Measurements from ENCODE around the gene FKBP2.
A peak's percentile ranks its signal among the peaks of the same experiment; 100 is the strongest.

FKBP2 gene

GRCh38 chr11:64204464-64204989, 36.4 kb upstream of the FKBP2 start:
- H3K27ac ChIP-seq: peak overlapping the region; percentile 74
- H3K36me3 ChIP-seq (ENCODE audit: insufficient read depth, low read length): peaks cover 60% of the 10 kb centered on the region
- peak; percentile 46 for TF ChIP-seq FOXP2 (optimal IDR thresholded peaks at IDR 0.05; ENCODE audit: control extremely low read depth, extremely low read length, insufficient read depth)
- no peak for TF ChIP-seq EZH2 (IDR thresholded peaks at IDR 0.05)
- TF ChIP-seq POLR2AphosphoS5 (IDR thresholded peaks at IDR 0.05; ENCODE audit: borderline replicate concordance, low read depth, low read length): peak; percentile 43; the same call in 1 of the 2 replicates
- DNase-seq (ENCODE audit: low read depth, low spot score): peak; percentile 87
- no peak overlapping the region for H3K4me3 ChIP-seq
- no peaks in the 10 kb centered on the region for H3K9me3 ChIP-seq (ENCODE audit: low read depth, low read length)
- H3K9ac ChIP-seq (ENCODE audit: insufficient read length): no peak overlapping the region

DNA sequence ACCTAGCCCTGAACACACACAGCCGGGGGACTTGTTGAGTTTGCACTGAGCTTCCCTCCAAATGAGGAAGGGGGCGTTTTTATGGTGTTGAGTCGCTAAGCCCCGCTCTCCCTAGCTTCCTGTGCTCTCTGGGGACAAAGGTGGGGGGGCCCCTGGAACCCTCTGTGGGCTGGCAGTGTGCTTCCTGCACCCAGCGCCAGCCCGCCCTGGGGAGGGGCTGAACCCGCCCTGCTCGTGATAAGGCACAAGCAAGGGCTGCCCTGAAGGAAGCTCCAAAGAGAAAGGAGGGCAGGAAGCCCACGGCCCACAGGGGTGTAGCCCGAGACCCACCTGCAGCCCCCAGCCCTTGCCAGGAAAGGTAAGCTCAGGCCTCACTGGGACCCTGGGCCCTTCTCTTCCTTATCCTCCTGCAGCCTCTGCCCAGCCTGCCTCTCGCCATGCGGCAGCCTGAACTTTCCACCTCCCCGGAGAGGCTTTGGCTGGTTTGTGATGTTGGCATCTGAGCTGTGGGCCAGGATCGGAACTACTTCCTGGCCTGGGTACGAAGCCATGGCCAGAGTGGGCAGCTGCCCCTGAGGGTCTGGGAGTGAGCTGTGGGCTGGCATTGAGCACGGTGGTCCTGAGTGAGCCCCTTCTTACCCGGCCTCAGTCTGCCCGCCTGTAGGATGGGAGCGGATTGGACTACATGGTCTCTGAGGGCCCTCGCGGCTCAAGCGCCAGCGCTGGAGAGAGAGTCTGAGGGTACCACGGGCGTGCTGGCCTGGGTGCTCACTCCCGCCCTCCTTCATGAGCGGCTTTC, 34.2 kb upstream of the FKBP2 start, which contains the start of gene FERMT3:
Gene FERMT3 (plus strand): TSS at position 265 of the 799 bp plus-strand sequence. CDS start 644 bp downstream, outside the sequence.
- Histone ChIP-seq H3K4me3 (no peak within 1 kb of the TSS), H3K9ac (ENCODE audit: insufficient read length) (no peak within 1 kb of the TSS), H3K36me3 (ENCODE audit: insufficient read depth, low read length) (peaks cover 38% of the 10 kb centered on the region), H3K27ac (peak within 1 kb of the TSS; percentile 60), H3K9me3 (ENCODE audit: low read depth, low read length) (no peaks in the 10 kb centered on the region)
- TF ChIP-seq POLR2AphosphoS5 (IDR thresholded peaks at IDR 0.05; ENCODE audit: borderline replicate concordance, low read depth, low read length) (0 out of 2 replicates have a peak, but pooled peaks have one; percentile 10), FOXP2 (optimal IDR thresholded peaks at IDR 0.05; ENCODE audit: control extremely low read depth, extremely low read length, insufficient read depth) (no peak)
- no peak for DNase-seq (ENCODE audit: low read depth, low spot score)

DNA sequence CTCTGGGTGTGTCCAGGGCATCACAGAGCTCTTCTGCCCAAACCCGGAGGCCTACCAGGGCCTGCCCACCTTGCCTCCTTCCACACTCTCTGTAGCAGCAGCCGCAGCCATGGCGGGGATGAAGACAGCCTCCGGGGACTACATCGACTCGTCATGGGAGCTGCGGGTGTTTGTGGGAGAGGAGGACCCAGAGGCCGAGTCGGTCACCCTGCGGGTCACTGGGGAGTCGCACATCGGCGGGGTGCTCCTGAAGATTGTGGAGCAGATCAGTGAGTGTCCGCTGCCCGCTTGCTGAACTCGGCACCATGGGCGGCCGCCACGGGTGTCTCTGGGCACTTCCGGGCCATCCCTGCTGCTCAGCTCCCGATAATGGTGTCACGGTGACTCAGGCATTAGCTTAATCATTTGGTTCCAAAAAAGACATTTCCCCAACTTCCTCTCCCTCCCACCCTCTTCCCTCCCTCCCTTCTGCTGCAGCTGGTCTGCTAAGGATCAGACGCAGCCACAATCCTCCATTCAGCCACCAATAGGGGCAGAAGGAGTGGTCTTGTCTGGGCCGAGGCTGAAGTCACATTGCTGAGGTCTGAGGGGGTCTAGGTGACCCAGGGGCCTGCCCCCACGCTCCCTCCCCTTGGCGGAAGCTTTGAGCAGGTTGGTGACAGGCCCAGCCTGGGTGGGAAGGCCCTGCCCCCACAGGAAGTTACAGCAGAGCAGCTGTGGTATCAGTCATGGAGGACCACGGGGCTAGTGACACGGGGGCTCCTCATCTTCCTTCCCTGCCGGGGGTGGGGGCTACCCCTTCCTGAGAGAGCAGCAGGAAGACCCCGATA, 33.4 kb upstream of the FKBP2 start:
- DNase-seq (ENCODE audit: low read depth, low spot score): no peak
- H3K4me3 ChIP-seq: no peak overlapping the region
- H3K36me3 ChIP-seq (ENCODE audit: insufficient read depth, low read length): peaks cover 33% of the 10 kb centered on the region
- peak overlapping the region; percentile 60; the same call in 1 of the 2 replicates for H3K27ac ChIP-seq
- TF ChIP-seq FOXP2 (optimal IDR thresholded peaks at IDR 0.05; ENCODE audit: control extremely low read depth, extremely low read length, insufficient read depth) (no peak), EZH2 (IDR thresholded peaks at IDR 0.05) (no peak), POLR2AphosphoS5 (IDR thresholded peaks at IDR 0.05; ENCODE audit: borderline replicate concordance, low read depth, low read length) (no peak; the same call in 1 of the 2 replicates)
- H3K9ac ChIP-seq (ENCODE audit: insufficient read length): no peak overlapping the region
- no peaks in the 10 kb centered on the region for H3K9me3 ChIP-seq (ENCODE audit: low read depth, low read length)

DNA sequence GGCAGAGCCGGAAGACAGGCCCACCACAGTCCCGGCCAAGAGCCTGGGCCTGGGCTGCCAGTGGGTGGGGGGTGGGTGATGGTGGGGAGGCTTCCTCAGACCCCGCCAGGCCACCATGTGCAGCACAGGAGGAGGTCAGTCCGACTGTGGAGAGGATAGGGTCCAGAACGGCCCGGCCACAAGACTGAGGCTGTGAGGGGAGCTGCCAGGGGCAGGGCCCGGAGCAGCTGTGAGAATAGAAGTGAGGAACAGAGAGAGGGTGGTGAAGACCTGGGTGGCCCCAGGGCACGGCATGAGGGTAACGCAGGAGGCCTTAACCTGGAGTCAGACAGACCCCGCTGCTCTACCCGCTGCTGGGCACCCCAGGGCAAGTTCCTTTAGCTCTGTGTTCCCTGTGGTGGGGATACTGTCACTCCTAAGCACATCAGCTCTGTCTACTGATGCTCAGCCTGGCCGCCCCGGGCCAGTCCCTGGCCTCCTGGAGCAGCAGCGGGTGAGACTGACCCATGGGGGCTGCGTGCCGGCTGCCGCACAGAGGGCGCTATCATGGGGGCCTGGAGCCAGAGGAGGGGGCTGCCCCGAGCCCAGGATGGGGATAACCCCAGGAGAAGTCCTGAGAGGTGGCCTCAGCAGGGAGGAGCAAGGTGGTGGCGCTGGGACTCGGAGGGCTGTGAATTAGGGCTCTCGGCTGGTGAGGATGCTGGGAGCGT, 32.7 kb upstream of the FKBP2 start:
- H3K9me3 ChIP-seq (ENCODE audit: low read depth, low read length): no peaks in the 10 kb centered on the region
- TF ChIP-seq FOXP2 (optimal IDR thresholded peaks at IDR 0.05; ENCODE audit: control extremely low read depth, extremely low read length, insufficient read depth) (no peak), POLR2AphosphoS5 (IDR thresholded peaks at IDR 0.05; ENCODE audit: borderline replicate concordance, low read depth, low read length) (no peak), EZH2 (IDR thresholded peaks at IDR 0.05) (no peak)
- H3K4me3 ChIP-seq: no peak overlapping the region
- no peak for DNase-seq (ENCODE audit: low read depth, low spot score)
- no peak overlapping the region for H3K9ac ChIP-seq (ENCODE audit: insufficient read length)
- peak overlapping the region; percentile 10; the same call in 1 of the 2 replicates for H3K27ac ChIP-seq
- peaks cover 25% of the 10 kb centered on the region for H3K36me3 ChIP-seq (ENCODE audit: insufficient read depth, low read length)

DNA sequence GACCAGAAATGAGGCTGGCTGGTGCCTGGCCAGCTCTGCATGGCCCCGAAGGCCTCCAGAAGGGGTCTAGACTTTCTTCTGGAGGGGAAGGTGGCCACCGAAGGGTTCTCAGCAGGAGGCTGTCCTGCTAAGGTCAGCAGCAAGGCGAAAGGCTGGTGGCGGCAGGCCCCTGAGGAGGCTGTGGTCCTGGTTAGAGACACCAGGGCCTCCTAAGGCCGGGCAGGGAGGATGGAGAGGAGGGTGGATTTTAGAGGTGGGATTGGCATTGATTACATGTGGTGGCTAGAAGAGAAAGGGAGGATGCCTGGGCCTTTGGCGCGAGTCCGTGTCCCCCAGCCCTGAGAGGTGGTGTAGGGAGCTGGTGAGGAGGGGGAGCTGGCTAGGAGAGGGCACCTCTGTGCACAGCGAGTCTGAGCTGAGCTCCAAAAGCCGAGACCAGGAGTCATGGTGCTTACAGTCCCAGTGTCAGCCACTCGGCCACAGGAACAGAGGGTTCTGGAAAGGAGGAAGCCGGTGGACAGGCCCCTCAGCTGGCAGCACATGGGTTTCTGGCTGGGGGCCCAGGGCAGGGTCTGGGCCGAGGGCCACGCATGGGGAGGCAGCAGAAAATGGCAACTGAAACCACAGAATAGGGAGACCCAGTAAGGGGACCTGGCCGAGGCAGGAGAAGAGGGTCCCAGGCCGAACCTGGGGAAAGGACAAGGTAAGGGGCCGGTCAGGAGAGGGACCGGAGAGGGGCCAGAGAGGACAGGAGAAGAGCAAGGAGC, 31.9 kb upstream of the FKBP2 start:
- no peak overlapping the region for H3K27ac ChIP-seq
- DNase-seq (ENCODE audit: low read depth, low spot score): no peak
- H3K36me3 ChIP-seq (ENCODE audit: insufficient read depth, low read length): peaks cover 18% of the 10 kb centered on the region
- H3K4me3 ChIP-seq: no peak overlapping the region
- no peak overlapping the region for H3K9ac ChIP-seq (ENCODE audit: insufficient read length)
- no peaks in the 10 kb centered on the region for H3K9me3 ChIP-seq (ENCODE audit: low read depth, low read length)
- TF ChIP-seq FOXP2 (optimal IDR thresholded peaks at IDR 0.05; ENCODE audit: control extremely low read depth, extremely low read length, insufficient read depth) (no peak), POLR2AphosphoS5 (IDR thresholded peaks at IDR 0.05; ENCODE audit: borderline replicate concordance, low read depth, low read length) (no peak), EZH2 (IDR thresholded peaks at IDR 0.05) (no peak)

DNA sequence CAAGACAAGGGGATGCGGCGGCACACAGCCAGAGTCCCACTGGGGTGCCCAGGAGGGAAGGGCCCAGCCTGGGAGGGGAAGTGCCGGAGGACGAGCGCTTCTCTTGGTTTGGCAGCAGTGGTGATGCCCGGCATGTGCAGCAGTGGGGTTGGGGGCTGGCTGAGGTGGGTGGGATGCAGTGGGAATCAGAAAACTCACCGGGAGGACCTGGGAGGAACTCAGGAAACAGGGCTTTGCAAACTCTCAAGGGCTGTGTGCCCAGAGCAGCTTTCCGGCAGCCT, 31.4 kb upstream of the FKBP2 start:
- no peak overlapping the region for H3K4me3 ChIP-seq
- TF ChIP-seq POLR2AphosphoS5 (IDR thresholded peaks at IDR 0.05; ENCODE audit: borderline replicate concordance, low read depth, low read length) (no peak), EZH2 (IDR thresholded peaks at IDR 0.05) (no peak), FOXP2 (optimal IDR thresholded peaks at IDR 0.05; ENCODE audit: control extremely low read depth, extremely low read length, insufficient read depth) (no peak)
- DNase-seq (ENCODE audit: low read depth, low spot score): no peak
- H3K9me3 ChIP-seq (ENCODE audit: low read depth, low read length): no peaks in the 10 kb centered on the region
- no peak overlapping the region for H3K27ac ChIP-seq
- no peak overlapping the region for H3K9ac ChIP-seq (ENCODE audit: insufficient read length)
- peaks cover 14% of the 10 kb centered on the region for H3K36me3 ChIP-seq (ENCODE audit: insufficient read depth, low read length)

GRCh38 chr11:64210301-64211020, 30.4 kb upstream of the FKBP2 start:
- H3K4me3 ChIP-seq: no peak overlapping the region
- no peaks in the 10 kb centered on the region for H3K9me3 ChIP-seq (ENCODE audit: low read depth, low read length)
- H3K27ac ChIP-seq: no peak overlapping the region
- peaks cover 8% of the 10 kb centered on the region for H3K36me3 ChIP-seq (ENCODE audit: insufficient read depth, low read length)
- TF ChIP-seq POLR2AphosphoS5 (IDR thresholded peaks at IDR 0.05; ENCODE audit: borderline replicate concordance, low read depth, low read length) (no peak), FOXP2 (optimal IDR thresholded peaks at IDR 0.05; ENCODE audit: control extremely low read depth, extremely low read length, insufficient read depth) (no peak), EZH2 (IDR thresholded peaks at IDR 0.05) (no peak)
- no peak for DNase-seq (ENCODE audit: low read depth, low spot score)
- H3K9ac ChIP-seq (ENCODE audit: insufficient read length): no peak overlapping the region

Data from SK-N-MC (cell line).